Hepatocyte (in vitro differentiated cells): Measurements from ENCODE around the gene RAP1GDS1.

Experiments
- EZH2 ChIP-seq: fragments of 200-600 bp; sonication (generic); IDR thresholded peaks from 2 replicates; pipeline ENCODE4 v1.6.1; 2016; ENCODE audit warnings: antibody characterized with exemption, mild to moderate bottlenecking, borderline replicate concordance
- EZH2phosphoT487 ChIP-seq: fragments of 200-600 bp; sonication (generic); IDR thresholded peaks from one replicate; pipeline ENCODE4 v1.6.1; 2018; ENCODE audit warnings: antibody characterized with exemption, mild to moderate bottlenecking, low read depth, moderate library complexity; ENCODE audit not compliant: unreplicated experiment, severe bottlenecking
- TF ChIP-seq, protein P1 (sequence below): fragments of 200-600 bp; sonication (generic); IDR thresholded peaks from 2 replicates; pipeline ENCODE4 v1.5.1; 2016; ENCODE audit warnings: antibody characterized with exemption, mild to moderate bottlenecking; ENCODE audit not compliant: poor library complexity

DNA sequence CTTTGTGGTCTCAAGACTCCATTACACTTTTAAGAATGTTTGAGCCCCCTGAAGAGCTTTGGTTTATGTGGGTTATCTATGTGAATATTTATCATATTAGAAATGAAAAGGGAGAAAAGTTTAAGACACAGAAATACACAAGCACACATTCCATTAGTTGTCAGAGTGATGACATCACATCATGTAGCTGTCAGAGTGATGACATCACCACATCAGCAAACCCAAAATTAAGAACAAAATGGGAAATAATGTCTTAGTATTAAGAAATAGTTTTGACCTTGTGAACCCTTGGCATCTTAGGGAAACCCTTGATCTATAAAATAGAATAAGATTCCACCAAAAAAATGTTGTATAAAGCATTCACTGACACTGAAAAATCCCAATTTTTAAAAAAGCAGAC is 201.3 kb downstream of the RAP1GDS1 start:
- no peak for TF ChIP-seq EZH2
- TF ChIP-seq, protein P1, sequence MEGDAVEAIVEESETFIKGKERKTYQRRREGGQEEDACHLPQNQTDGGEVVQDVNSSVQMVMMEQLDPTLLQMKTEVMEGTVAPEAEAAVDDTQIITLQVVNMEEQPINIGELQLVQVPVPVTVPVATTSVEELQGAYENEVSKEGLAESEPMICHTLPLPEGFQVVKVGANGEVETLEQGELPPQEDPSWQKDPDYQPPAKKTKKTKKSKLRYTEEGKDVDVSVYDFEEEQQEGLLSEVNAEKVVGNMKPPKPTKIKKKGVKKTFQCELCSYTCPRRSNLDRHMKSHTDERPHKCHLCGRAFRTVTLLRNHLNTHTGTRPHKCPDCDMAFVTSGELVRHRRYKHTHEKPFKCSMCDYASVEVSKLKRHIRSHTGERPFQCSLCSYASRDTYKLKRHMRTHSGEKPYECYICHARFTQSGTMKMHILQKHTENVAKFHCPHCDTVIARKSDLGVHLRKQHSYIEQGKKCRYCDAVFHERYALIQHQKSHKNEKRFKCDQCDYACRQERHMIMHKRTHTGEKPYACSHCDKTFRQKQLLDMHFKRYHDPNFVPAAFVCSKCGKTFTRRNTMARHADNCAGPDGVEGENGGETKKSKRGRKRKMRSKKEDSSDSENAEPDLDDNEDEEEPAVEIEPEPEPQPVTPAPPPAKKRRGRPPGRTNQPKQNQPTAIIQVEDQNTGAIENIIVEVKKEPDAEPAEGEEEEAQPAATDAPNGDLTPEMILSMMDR = no peak
- no peak for TF ChIP-seq EZH2phosphoT487
